ENCODE data around the gene APC.

The APC gene

DNA sequence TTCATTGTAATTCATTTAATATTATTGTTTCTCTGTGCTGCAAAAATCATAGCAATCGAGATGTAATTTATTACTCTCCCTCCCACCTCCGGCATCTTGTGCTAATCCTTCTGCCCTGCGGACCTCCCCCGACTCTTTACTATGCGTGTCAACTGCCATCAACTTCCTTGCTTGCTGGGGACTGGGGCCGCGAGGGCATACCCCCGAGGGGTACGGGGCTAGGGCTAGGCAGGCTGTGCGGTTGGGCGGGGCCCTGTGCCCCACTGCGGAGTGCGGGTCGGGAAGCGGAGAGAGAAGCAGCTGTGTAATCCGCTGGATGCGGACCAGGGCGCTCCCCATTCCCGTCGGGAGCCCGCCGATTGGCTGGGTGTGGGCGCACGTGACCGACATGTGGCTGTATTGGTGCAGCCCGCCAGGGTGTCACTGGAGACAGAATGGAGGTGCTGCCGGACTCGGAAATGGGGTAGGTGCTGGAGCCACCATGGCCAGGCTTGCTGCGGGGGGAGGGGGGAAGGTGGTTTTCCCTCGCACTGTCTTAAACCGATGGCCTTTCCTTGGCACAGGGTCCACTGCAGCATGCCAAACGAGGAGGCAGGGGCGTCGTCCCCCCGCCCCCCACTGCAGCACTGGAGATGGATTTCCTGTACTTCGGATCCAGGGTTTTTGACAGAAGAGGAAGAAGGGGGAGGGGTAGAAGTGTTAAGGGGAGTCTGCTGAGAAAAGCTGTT is at the start of gene APC:
Gene APC (plus strand): TSS at position 423 of the 728 bp plus-strand sequence. CDS start 17,006 bp downstream, outside the sequence.
- no peak for TF ChIP-seq ZFX (IDR thresholded peaks at IDR 0.05)
- no peak for TF ChIP-seq CTCF (conservative IDR thresholded peaks at IDR 0.05)
- no peak within 1 kb of the TSS for H3K27ac ChIP-seq

DNA sequence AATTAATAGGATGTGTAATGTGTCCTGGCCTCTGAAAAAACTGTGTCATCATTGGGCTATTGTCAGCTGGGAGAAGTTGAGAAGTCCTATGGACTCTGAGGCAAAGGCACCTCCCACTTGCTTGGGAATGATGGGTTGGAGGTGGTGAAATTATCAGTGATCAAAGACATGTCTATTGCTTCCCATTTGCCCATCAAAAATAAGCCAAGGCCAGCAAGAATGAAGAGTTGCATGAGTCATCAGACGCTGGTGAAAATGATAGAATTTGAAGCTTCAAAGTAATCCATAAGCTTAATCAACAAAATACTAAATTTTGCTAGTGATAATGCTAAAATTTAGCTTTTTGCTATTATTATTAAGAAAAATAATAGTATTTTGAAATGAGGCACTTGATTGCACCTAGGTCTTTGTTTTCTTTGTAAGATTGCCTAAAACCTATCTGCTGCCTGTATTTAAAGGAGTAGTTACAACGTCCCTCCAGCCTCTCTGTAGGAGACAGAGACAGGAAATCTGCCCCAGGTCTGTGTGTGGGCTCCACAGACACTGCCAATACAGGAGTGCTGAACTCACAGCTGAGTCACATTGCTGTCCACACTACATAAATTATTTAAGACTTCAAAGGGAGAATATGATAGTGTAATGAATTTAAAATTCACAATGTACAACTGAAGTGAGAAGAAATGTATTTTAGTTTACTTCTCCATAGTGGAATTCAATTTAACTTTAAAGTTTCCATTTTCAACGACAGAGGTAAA is 48.4 kb upstream of the APC start:
- TF ChIP-seq CTCF (conservative IDR thresholded peaks at IDR 0.05) = no peak
- TF ChIP-seq ZFX (IDR thresholded peaks at IDR 0.05) = no peak
- no peak overlapping the region for H3K27ac ChIP-seq

DNA sequence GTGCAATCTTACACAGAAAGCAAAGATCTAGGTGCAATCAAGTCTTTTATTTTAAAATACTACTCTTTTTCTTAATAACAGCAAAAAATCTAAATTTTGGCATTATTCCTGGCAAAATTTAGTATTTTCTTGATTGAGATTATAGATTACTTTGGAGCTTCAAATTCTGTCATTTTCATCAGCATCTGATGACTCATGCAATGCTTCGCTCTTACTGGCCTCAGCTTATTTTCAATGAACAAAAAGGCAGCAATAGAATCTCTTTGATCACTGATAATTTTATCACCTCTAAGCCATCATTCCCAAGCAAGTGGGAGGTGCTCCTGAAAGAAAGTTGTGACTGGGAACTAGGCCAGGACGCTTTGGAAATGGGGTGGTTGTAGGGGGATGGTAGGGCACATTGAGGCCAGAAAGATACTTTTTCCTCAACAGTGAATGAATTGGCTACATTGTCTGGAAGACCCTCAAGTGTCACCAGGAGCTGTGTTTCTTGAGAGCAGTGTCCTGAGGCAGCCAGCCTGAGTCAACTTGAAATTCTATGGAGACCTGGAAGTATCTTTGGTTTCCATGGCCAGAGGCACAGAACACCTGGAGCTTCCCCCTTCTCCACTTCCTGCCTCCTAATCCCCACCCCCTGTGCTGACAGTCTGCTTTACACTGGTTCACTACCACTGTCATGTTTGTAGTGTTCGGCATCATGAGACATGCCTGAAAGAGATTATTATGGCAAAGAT is 46.9 kb upstream of the APC start:
- no peak for TF ChIP-seq CTCF (conservative IDR thresholded peaks at IDR 0.05)
- no peak for TF ChIP-seq ZFX (IDR thresholded peaks at IDR 0.05)

GRCh38 chr5:112691339-112691680 is 46.4 kb upstream of the APC start:
- H3K27ac ChIP-seq = no peak overlapping the region
- TF ChIP-seq ZFX (IDR thresholded peaks at IDR 0.05) = no peak
- no peak for TF ChIP-seq CTCF (conservative IDR thresholded peaks at IDR 0.05)

More for the DNA sequence above, 46.9 kb upstream of the APC start:
- no peak overlapping the region for H3K27ac ChIP-seq

GRCh38 chr5:112691758-112692157 is 45.9 kb upstream of the APC start:
- TF ChIP-seq ZFX (IDR thresholded peaks at IDR 0.05) (no peak), CTCF (conservative IDR thresholded peaks at IDR 0.05) (peak; percentile 65)
- H3K27ac ChIP-seq = no peak overlapping the region

GRCh38 chr5:112692472-112692871 is 45.2 kb upstream of the APC start:
- no peak overlapping the region for H3K27ac ChIP-seq
- TF ChIP-seq ZFX (IDR thresholded peaks at IDR 0.05) (no peak), CTCF (conservative IDR thresholded peaks at IDR 0.05) (no peak)

- no peak overlapping the region for H3K27ac ChIP-seq
- TF ChIP-seq CTCF (conservative IDR thresholded peaks at IDR 0.05) (no peak), ZFX (IDR thresholded peaks at IDR 0.05) (no peak)
These were observed 44.4 kb upstream of the APC start for GRCh38 chr5:112693301-112693700.
